ENCODE data around the gene CDR2L.
"Not testable (repeated sequence)": the region's sequence is repeated elsewhere in the genome, so short reads cannot be mapped to it uniquely, and the experiment has no call there.

CDR2L gene

DNA sequence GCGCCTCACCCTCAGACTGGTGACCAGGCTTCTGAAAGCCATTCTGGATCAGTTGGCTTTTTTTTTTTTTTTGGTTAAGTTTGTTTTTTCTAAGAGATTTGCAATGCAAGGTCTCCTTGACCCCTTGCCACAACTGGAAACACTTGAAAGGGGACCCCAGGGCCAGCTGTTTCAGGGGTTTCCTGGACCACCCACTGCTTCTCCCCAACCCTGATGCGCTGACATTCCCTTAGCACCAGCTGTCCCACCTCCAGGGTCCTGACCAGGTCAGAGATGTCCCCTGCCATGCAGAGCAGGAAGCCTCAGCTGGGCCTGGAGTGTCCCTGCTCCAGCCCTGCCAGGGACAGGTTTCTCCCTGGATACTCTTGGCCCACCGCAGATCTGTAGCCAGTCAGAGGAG lies 16.9 kb downstream of the CDR2L start:
- no peak for TF ChIP-seq CTCF (IDR thresholded peaks at IDR 0.05; ENCODE audit: low read length, missing control alignments)
- H3K4me3 ChIP-seq (replicated peaks; ENCODE audit: low read depth, low read length), result no peak overlapping the region
- DNase-seq (ENCODE audit: low read depth), result no peak

GRCh38 chr17:75005291-75005690 lies 17.9 kb downstream of the CDR2L start:
- no peak for TF ChIP-seq CTCF (IDR thresholded peaks at IDR 0.05; ENCODE audit: low read length, missing control alignments)
- H3K4me3 ChIP-seq (replicated peaks; ENCODE audit: low read depth, low read length), result no peak overlapping the region
- DNase-seq (ENCODE audit: low read depth), result no peak

- H3K4me3 ChIP-seq (replicated peaks; ENCODE audit: low read depth, low read length); DNase-seq (ENCODE audit: low read depth): not testable (repeated sequence)
These were observed 18.7 kb downstream of the CDR2L start for GRCh38 chr17:75006084-75006483.

- H3K4me3 ChIP-seq (replicated peaks; ENCODE audit: low read depth, low read length), result no peak overlapping the region
- no peak for TF ChIP-seq CTCF (IDR thresholded peaks at IDR 0.05; ENCODE audit: low read length, missing control alignments)
- no peak for DNase-seq (ENCODE audit: low read depth)
These were observed 19.2 kb downstream of the CDR2L start for GRCh38 chr17:75006653-75007052.

DNA sequence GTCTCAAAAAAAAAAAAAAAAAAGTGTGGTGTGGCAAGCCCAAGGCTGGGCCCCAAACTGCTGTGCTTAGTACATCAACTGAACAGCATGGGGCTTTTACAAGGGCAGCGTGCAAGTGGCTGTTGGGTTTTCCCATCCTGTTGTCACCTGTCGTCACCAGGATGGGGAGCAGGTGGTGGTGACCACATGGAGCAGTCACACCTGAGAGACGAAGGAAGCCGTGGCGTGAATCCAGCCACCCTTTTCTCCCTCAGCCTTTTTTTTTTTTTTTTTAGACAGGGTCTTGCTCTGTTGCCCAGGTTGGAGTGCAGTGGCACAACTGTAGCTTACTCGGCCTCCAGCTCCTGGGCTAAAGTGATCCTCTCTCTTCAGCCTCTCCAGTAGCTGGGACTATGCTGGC lies 20.9 kb downstream of the CDR2L start:
- TF ChIP-seq CTCF (IDR thresholded peaks at IDR 0.05; ENCODE audit: low read length, missing control alignments), result no peak
- DNase-seq (ENCODE audit: low read depth), result no peak
- H3K4me3 ChIP-seq (replicated peaks; ENCODE audit: low read depth, low read length), result no peak overlapping the region

DNA sequence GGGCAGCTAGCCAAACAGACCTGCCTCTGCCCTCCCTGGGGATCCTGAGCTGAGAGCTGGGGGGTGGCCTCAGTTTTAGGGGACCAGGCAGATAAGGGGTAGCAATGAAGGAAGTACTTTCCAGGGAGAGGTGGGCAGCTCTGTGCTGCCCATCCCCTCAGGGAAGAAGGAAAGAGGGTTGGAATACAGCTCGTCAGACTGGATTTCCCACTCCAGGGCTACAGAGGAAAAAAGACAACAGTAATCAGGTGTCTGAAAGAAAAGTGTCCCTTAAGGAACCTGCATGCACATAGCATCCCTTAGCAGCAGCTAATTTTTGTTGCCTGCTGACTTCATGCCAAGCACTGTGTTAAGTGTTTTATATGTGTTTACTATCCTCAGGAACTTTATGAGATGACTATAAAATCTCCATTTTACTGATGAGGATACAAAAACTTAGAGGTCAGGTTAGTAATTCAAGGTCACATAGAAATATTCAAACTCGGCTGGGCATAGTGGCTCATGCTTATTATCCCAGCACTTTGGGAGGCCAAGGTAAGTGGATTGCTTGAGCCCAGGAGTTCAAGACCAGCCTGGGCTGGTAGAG lies 21.8 kb downstream of the CDR2L start:
- DNase-seq (ENCODE audit: low read depth), result no peak
- H3K4me3 ChIP-seq (replicated peaks; ENCODE audit: low read depth, low read length), result no peak overlapping the region
- TF ChIP-seq CTCF (IDR thresholded peaks at IDR 0.05; ENCODE audit: low read length, missing control alignments), result no peak

DNA sequence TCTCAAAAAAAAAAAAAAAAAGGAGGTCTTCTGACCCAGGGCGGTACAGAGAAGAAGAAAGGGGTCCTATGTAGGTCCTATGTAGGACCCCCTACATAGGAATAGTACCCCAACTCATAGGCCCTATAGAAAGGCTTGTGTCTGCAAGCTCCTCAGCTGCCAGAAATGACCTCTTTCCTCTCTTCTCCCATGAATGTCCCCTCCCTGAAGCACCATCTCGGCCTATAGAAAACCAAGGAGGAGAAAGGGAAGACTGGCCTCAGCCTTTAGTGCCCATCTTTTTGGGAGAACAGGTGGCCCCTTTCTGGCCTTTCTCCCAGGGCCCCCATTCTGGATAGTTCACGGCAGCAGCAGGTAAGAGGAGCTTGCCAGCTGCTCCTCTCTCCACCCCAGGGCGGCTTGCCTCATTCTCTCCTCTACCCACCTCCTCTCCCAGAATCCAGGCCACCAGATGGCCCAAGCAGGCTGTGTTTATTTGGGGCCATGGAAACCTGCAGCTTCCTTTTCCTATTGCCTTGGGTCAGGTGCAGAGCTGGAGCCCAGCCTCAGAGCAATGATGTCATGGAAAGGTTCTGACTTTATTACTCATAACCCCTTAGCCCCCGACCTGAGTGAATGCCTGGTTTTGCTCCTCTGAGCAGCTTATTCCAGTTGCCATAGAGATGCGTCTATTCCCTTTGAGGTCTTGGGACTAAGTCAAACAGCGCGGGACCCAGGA lies 23.4 kb downstream of the CDR2L start:
- peak; percentile 42 for DNase-seq (ENCODE audit: low read depth)
- TF ChIP-seq CTCF (IDR thresholded peaks at IDR 0.05; ENCODE audit: low read length, missing control alignments), result no peak
- H3K4me3 ChIP-seq (replicated peaks; ENCODE audit: low read depth, low read length), result no peak overlapping the region

All from fibroblast of pulmonary artery (primary cell).